A549 (cell line): ENCODE measurements around the gene LUZP1. TPM values are rescaled to one million over a fixed set of nuclear protein-coding genes. Genes with fewer than 3 reads are reported as not detected.
A peak's percentile ranks its signal among the peaks of the same experiment; 100 is the strongest.

Experiments
- ATAC-seq, 2 experiments: fragments of 200-7000 bp in 1 of 2; fragments of >200 bp in 1 of 2; cut with Nextera tagmentation in 1 of 2; cut with Tn5 transposase in 1 of 2; 3 replicates each; pipeline versions ENCODE4 v1.8.0 to v1.9.1; 2018 to 2020; ENCODE audit warnings: mild to moderate bottlenecking in 1 of 2, moderate library complexity in 1 of 2
- CTCF ChIA-PET: fragments of 300-600 bp; sonication (Branson Sonifier 250); formaldehyde crosslinking; extraction: SDS; loops from one replicate; lab custom pipeline; 2021; ENCODE audit warnings: antibody characterized with exemption, inconsistent platforms; lab: Yijun Ruan, JAX
- POLR2A ChIA-PET: fragments of 350-600 bp; formaldehyde crosslinking; extraction: SDS; loops from one replicate; lab custom pipeline; 2021; ENCODE audit warnings: antibody characterized with exemption, inconsistent platforms; lab: Yijun Ruan, JAX
- DNase-seq, 2 experiments: peaks; one replicate each; pipeline versions ENCODE4 v3.0.0 to v3.0.0-alpha.2; 2011 to 2016; ENCODE audit warnings: low read depth in 1 of 2, low spot score in 1 of 2
- FAIRE-seq: peaks from 2 replicates; lab custom pipeline; 2011; peaks lifted over from hg19 to GRCh38; lab: Jason Lieb, UNC
- H3K27ac ChIP-seq, 2 experiments: fragments of >200 bp; sonication (Bioruptor Twin); formaldehyde crosslinking; 3 replicates each; pipeline ENCODE4 v1.5.1; 2016 to 2017
- H3K4me1 ChIP-seq: fragments of >200 bp; sonication (Bioruptor Twin); formaldehyde crosslinking; 3 replicates; pipeline ENCODE4 v1.6.1; 2016
- H3K4me2 ChIP-seq: fragments of >200 bp; sonication (Bioruptor Twin); formaldehyde crosslinking; 3 replicates; pipeline ENCODE4 v1.6.1; 2016
- H3K4me3 ChIP-seq: fragments of >200 bp; sonication (Bioruptor Twin); formaldehyde crosslinking; 3 replicates; pipeline ENCODE4 v1.5.1; 2016
- H3K9me3 ChIP-seq: fragments of >200 bp; sonication (Bioruptor Twin); formaldehyde crosslinking; 3 replicates; pipeline ENCODE4 v1.6.1; 2016
- CBX8 ChIP-seq: fragments of 200-600 bp; sonication (generic); IDR thresholded peaks from 2 replicates; pipeline ENCODE4 v1.6.1; 2016
- CEBPB ChIP-seq, 2 experiments: fragments of >200 bp in 1 of 2; sonication (Bioruptor Twin) in 1 of 2; formaldehyde crosslinking in 1 of 2; IDR thresholded peaks; 2 replicates each; pipeline ENCODE4 v1.6.1; 2012 to 2016
- E2F6 ChIP-seq: IDR thresholded peaks from 2 replicates; pipeline ENCODE4 v1.6.1; 2012; ENCODE audit warnings: low read depth, borderline replicate concordance
- EHF ChIP-seq: fragments of 250-450 bp; sonication (Bioruptor Pico); IDR thresholded peaks from 2 replicates; pipeline ENCODE4 v1.5.0; 2020; ENCODE audit warnings: mild to moderate bottlenecking
- ELK1 ChIP-seq: fragments of 150-350 bp; IDR thresholded peaks from 2 replicates; pipeline ENCODE4 v1.6.1; 2014; ENCODE audit warnings: low read depth, mild to moderate bottlenecking, low read length
- FOSL2 ChIP-seq, 2 experiments: fragments of 450-650 bp in 1 of 2; fragments of >200 bp in 1 of 2; sonication (Bioruptor Twin) in 1 of 2; formaldehyde crosslinking; IDR thresholded peaks; 2 replicates each; pipeline versions ENCODE4 v1.5.0 to v1.6.1; 2016 to 2020; ENCODE audit warnings: mild to moderate bottlenecking in 1 of 2, moderate library complexity in 1 of 2
- GATA3 ChIP-seq: IDR thresholded peaks from 2 replicates; pipeline ENCODE4 v1.6.1; 2012; ENCODE audit warnings: borderline replicate concordance
- HDAC2 ChIP-seq: fragments of 200-600 bp; sonication (generic); IDR thresholded peaks from 2 replicates; pipeline ENCODE4 v1.6.1; 2016
- HES2 ChIP-seq: fragments of >200 bp; sonication (Bioruptor Twin); formaldehyde crosslinking; IDR thresholded peaks from 2 replicates; pipeline ENCODE4 v1.6.1; 2016
- HMGXB4 ChIP-seq: fragments of 250-450 bp; sonication (Bioruptor Pico); IDR thresholded peaks from 2 replicates; pipeline ENCODE4 v1.5.0; 2021; ENCODE audit warnings: mild to moderate bottlenecking, moderate library complexity, borderline replicate concordance
- HOXA7 ChIP-seq: fragments of 250-450 bp; sonication (Bioruptor Pico); IDR thresholded peaks from 2 replicates; pipeline ENCODE4 v1.5.0; 2020; ENCODE audit warnings: mild to moderate bottlenecking, moderate library complexity
- JUN ChIP-seq, 2 experiments: fragments of >200 bp; sonication (Bioruptor Twin); formaldehyde crosslinking; IDR thresholded peaks; 2 replicates in 1 of 2; 3 replicates in 1 of 2; pipeline ENCODE4 v1.6.1; 2016 to 2017
- JUNB ChIP-seq: fragments of >200 bp; sonication (Bioruptor Twin); formaldehyde crosslinking; IDR thresholded peaks from 2 replicates; pipeline ENCODE4 v1.6.1; 2016
- MAFK ChIP-seq: fragments of 450-650 bp; IDR thresholded peaks from 2 replicates; pipeline ENCODE4 v1.6.1; 2014; ENCODE audit not compliant: partially characterized antibody
- MAX ChIP-seq: IDR thresholded peaks from 2 replicates; pipeline ENCODE4 v1.6.1; 2012
- MAZ ChIP-seq: fragments of 150-350 bp; IDR thresholded peaks from 2 replicates; pipeline ENCODE4 v1.6.1; 2014; ENCODE audit warnings: antibody characterized with exemption, low read depth, low read length, borderline replicate concordance
- NFE2L2 ChIP-seq: fragments of 150-350 bp; conservative IDR thresholded peaks from 2 replicates; pipeline ENCODE4 v1.6.1; 2014; ENCODE audit warnings: low read length
- PBX3 ChIP-seq: IDR thresholded peaks from 2 replicates; pipeline ENCODE4 v1.6.1; 2012
- RARB ChIP-seq: fragments of 250-450 bp; sonication (Bioruptor Pico); IDR thresholded peaks from 2 replicates; pipeline ENCODE4 v1.8.0; 2021; ENCODE audit warnings: mild to moderate bottlenecking, moderate library complexity
- RNF2 ChIP-seq: fragments of 200-600 bp; sonication (generic); IDR thresholded peaks from 2 replicates; pipeline ENCODE4 v1.6.1; 2016; ENCODE audit warnings: low read depth, mild to moderate bottlenecking, antibody characterized with exemption, moderate library complexity, borderline replicate concordance
- SREBF2 ChIP-seq: fragments of 450-650 bp; IDR thresholded peaks from 2 replicates; pipeline ENCODE4 v1.6.1; 2014; ENCODE audit warnings: mild to moderate bottlenecking, moderate library complexity
- USF2 ChIP-seq: fragments of 450-650 bp; IDR thresholded peaks from 2 replicates; pipeline ENCODE4 v1.6.1; 2014; ENCODE audit warnings: antibody characterized with exemption
- ZC3H11A ChIP-seq: fragments of 450-650 bp; IDR thresholded peaks from 2 replicates; pipeline ENCODE4 v1.6.1; 2014; ENCODE audit warnings: antibody characterized with exemption, mild to moderate bottlenecking
- ZSCAN20 ChIP-seq: fragments of 250-450 bp; sonication (Bioruptor Pico); IDR thresholded peaks from 2 replicates; pipeline ENCODE4 v1.8.0; 2022; ENCODE audit warnings: mild to moderate bottlenecking, moderate library complexity
- WGBS: methylation state at CpG from one replicate; pipeline ENCODE4 v1.1.6; 2017; ENCODE audit errors: missing lambda C conversion rate; 5-methylcytosine and 5-hydroxymethylcytosine counted together
- polyA plus RNA-seq, 4 experiments: library from polyadenylated mRNA; depleted of rRNA in 3 of 4; stranded (reverse); fragments of >200 nt; fragmentation: RNase III in 1 of 4; extraction: RNeasy Plus Mini Kit Qiagen cat#74134 plus additional on column Dnase treatment in 1 of 4; gene quantifications; 2 replicates in 3 of 4; 3 replicates in 1 of 4; pipeline ENCODE4 v1.2.3, GENCODE V29; 2011 to 2017

LUZP1 gene
- polyA plus RNA-seq, 2 of the 4 experiments (the other 2 are of a cell fraction), result 18.2 to 26.2 TPM

GRCh38 chr1:23200883-23201282 is 32.2 kb upstream of the LUZP1 start:
- DNase-seq, result peak in 1 of 2 experiments; percentile 63
- ChIA-PET POLR2A (no interaction called here), CTCF (interaction anchor here (1.2 to 4.4 kb wide), 4 partner anchors 12 to 72 kb away, joined by 4 to 18 read pairs (median 9); partner anchors contain the start of gene HTR1D)
- 80% methylated on average over 1 of the region's 1 CpG for WGBS
- Histone ChIP-seq H3K4me1 (peaks cover 52% of the 10 kb centered on the region), H3K4me2 (no peak overlapping the region), H3K9me3 (no peaks in the 10 kb centered on the region), H3K27ac (peak overlapping the region; percentile 97 to 98), H3K4me3 (no peak overlapping the region)
- no peak for FAIRE-seq
- no peak for ATAC-seq
- no peak for TF ChIP-seq CBX8
- peak; percentile 78 for TF ChIP-seq USF2
- no peak for TF ChIP-seq MAFK
- TF ChIP-seq CEBPB (IDR thresholded peaks at IDR 0.05), result no peak
- no peak for TF ChIP-seq HDAC2
- TF ChIP-seq MAZ, result no peak
- TF ChIP-seq NFE2L2, result no peak
- no peak for TF ChIP-seq RNF2

GRCh38 chr1:23198373-23198772 is 29.7 kb upstream of the LUZP1 start:
- DNase-seq (peak in 1 of 2 experiments; percentile 84), ATAC-seq (peak; percentile 52 to 62), FAIRE-seq (no peak)
- POLR2A ChIA-PET, result no interaction called here
- peak overlapping the region; percentile 97 to 98 for H3K27ac ChIP-seq
- TF ChIP-seq FOSL2 (IDR thresholded peaks at IDR 0.05) (peak; percentile 53; the same call in 1 of the 2 replicates), FOSL2 (CRISPR knock-in tag; IDR thresholded peaks at IDR 0.05) (peak; percentile 84), ELK1 (no peak), HES2 (no peak), JUNB (peak; percentile 49; the same call in 1 of the 2 replicates), PBX3 (no peak), RARB (CRISPR knock-in tag) (peak; percentile 32; the same call in 1 of the 2 replicates), GATA3 (peak; percentile 43; the same call in 1 of the 2 replicates), ZSCAN20 (CRISPR knock-in tag) (peak; percentile 71), NFE2L2 (peak; percentile 85), E2F6 (no peak), HOXA7 (CRISPR knock-in tag) (no peak), MAX (peak; percentile 44), CEBPB (IDR thresholded peaks at IDR 0.05) (peak in 1 of 2 experiments; percentile 40; a peak in 1 of 4 replicates), MAFK (peak; percentile 97), HMGXB4 (no peak), SREBF2 (no peak), JUN (IDR thresholded peaks at IDR 0.05) (0 out of 5 replicates have a peak, but pooled peaks of 1 of the 2 experiments have one; percentile 12), ZC3H11A (no peak), EHF (CRISPR knock-in tag) (peak; percentile 68; the same call in 1 of the 2 replicates)
- H3K4me1 ChIP-seq, result peaks cover 77% of the 10 kb centered on the region
- WGBS, result 3% methylated on average over 4 of the region's 4 CpGs
- no peak overlapping the region for H3K4me3 ChIP-seq
- H3K4me2 ChIP-seq, result peak overlapping the region; percentile 62
- no peaks in the 10 kb centered on the region for H3K9me3 ChIP-seq
- CTCF ChIA-PET, result interaction anchor here (0.9 to 6.5 kb wide), 8 partner anchors 10 to 100 kb away, joined by 3 to 46 read pairs (median 10); partner anchors contain the start of gene HTR1D
